Upper lobe of right lung (tissue), 1 donor: Measurements from ENCODE around the gene CHCHD6. TPM values are rescaled to one million over a fixed set of nuclear protein-coding genes. Genes with fewer than 3 reads are reported as not detected.

Source experiments
- ATAC-seq: fragments of 200-7000 bp; cut with Tn5 transposase; one replicate; pipeline ENCODE4 v1.9.1; 2020; ENCODE audit warnings: mild to moderate bottlenecking, moderate library complexity
- DNase-seq: peaks from one replicate; pipeline ENCODE4 v3.0.0-alpha.2; 2020
- H3K27ac ChIP-seq: fragments of 200-600 bp; one replicate; pipeline ENCODE4 v1.8.0; 2022
- H3K27me3 ChIP-seq: fragments of 200-600 bp; one replicate; pipeline ENCODE4 v1.8.0; 2022; ENCODE audit warnings: mild to moderate bottlenecking
- H3K36me3 ChIP-seq: fragments of 200-600 bp; one replicate; pipeline ENCODE4 v1.8.0; 2022
- H3K4me1 ChIP-seq: fragments of 200-600 bp; one replicate; pipeline ENCODE4 v1.8.0; 2022
- H3K4me3 ChIP-seq: fragments of 200-600 bp; one replicate; pipeline ENCODE4 v1.8.0; 2022; ENCODE audit warnings: mild to moderate bottlenecking
- H3K9me3 ChIP-seq: fragments of 200-600 bp; one replicate; pipeline ENCODE4 v1.8.0; 2022
- intact Hi-C: fragments of 100-400 bp; cut with DNase I; formaldehyde crosslinking; loops from one replicate; pipeline ENCODE4 v1.11.0; 2022
- total RNA-seq: library from RNA; stranded (reverse); fragmentation: NEBNext Ultra II Directional; extraction: Animal tissue kit (Norgen Biotek cat#: 25700); gene quantifications from one replicate; pipeline ENCODE4 v1.2.1, GENCODE V29; 2021
- TF ChIP-seq, protein P1 (sequence below): fragments of 200-600 bp; IDR thresholded peaks from one replicate; pipeline ENCODE4 v1.8.0; 2022; ENCODE audit warnings: antibody characterized with exemption
- donor health status: DM: no; HTN: yes; CAD: no; lungs with severe emphysema.

The CHCHD6 gene
- total RNA-seq, 1 donor from 2014 or later, result 17.1 TPM

GRCh38 chr3:126995926-126996512 is 292.0 kb downstream of the CHCHD6 start:
- Histone ChIP-seq H3K9me3 (no peaks in the 10 kb centered on the region), H3K27me3 (no peaks in the 10 kb centered on the region), H3K4me1 (peaks cover 32% of the 10 kb centered on the region), H3K4me3 (no peak overlapping the region), H3K27ac (no peak overlapping the region), H3K36me3 (no peaks in the 10 kb centered on the region)
- intact Hi-C loops, result no loop called here
- ATAC-seq (no peak), DNase-seq (no peak)
- TF ChIP-seq, protein P1, sequence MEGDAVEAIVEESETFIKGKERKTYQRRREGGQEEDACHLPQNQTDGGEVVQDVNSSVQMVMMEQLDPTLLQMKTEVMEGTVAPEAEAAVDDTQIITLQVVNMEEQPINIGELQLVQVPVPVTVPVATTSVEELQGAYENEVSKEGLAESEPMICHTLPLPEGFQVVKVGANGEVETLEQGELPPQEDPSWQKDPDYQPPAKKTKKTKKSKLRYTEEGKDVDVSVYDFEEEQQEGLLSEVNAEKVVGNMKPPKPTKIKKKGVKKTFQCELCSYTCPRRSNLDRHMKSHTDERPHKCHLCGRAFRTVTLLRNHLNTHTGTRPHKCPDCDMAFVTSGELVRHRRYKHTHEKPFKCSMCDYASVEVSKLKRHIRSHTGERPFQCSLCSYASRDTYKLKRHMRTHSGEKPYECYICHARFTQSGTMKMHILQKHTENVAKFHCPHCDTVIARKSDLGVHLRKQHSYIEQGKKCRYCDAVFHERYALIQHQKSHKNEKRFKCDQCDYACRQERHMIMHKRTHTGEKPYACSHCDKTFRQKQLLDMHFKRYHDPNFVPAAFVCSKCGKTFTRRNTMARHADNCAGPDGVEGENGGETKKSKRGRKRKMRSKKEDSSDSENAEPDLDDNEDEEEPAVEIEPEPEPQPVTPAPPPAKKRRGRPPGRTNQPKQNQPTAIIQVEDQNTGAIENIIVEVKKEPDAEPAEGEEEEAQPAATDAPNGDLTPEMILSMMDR, result no peak

DNA sequence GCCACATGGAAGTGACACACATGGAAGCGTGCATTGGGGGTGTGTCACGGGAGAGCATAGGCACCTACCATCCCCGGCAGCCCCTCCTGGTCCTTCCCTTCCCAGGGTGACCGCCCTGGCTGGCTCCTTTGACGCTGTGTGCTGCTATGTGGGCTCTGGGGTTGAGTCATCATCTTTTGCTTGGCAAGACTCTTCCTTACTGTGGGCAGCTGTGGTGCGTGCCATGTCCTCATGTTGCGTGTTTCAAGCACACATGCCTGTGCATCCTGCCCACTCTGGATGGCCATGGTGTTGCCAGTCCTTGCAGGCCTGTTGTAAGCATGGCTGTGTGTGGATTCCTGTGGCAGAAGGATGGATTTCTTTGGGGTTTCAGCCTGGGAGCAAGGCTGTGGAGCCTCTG is 292.9 kb downstream of the CHCHD6 start:
- H3K27me3 ChIP-seq, result no peaks in the 10 kb centered on the region
- H3K9me3 ChIP-seq, result no peaks in the 10 kb centered on the region
- H3K4me3 ChIP-seq, result no peak overlapping the region
- H3K4me1 ChIP-seq, result peaks cover 38% of the 10 kb centered on the region
- no peak for ATAC-seq
- TF ChIP-seq, protein P1, result no peak
- DNase-seq, result no peak
- intact Hi-C loops, result no loop called here
- no peaks in the 10 kb centered on the region for H3K36me3 ChIP-seq
- no peak overlapping the region for H3K27ac ChIP-seq

DNA sequence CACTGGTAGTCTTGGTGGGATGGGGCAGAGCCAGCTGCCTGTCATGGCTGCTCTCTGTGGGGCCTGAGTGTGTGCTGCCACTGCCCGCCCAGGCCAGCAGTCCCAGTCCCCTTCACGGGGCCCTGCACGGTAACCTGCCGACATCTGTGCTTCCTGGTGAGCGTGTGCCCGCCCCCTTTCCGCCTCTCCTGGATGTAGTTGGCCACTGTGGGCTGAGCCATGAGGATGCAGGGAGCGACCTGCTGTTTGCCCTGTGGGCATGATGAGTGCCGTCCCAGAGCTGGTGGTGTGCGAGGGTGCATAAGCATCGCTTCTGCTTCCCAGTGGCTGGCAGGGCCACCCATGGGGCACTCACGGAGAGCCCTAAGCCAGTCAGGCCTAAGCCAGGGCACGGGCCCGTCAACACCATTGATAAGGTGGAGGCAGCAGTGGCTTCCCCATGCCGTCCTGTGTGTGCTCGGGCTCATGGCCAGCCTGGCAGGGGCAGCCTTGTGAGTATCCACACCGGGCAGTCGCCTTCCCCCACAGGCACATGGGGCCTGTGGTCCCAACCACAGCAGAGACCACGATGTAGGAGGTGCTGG is 293.5 kb downstream of the CHCHD6 start:
- no peaks in the 10 kb centered on the region for H3K27me3 ChIP-seq
- DNase-seq (no peak), ATAC-seq (no peak)
- H3K9me3 ChIP-seq, result no peaks in the 10 kb centered on the region
- intact Hi-C loops, result no loop called here
- TF ChIP-seq, protein P1, result no peak
- H3K4me1 ChIP-seq, result peaks cover 44% of the 10 kb centered on the region
- no peak overlapping the region for H3K4me3 ChIP-seq
- H3K27ac ChIP-seq, result no peak overlapping the region
- no peaks in the 10 kb centered on the region for H3K36me3 ChIP-seq

GRCh38 chr3:126998320-126998719 is 294.3 kb downstream of the CHCHD6 start:
- no peak overlapping the region for H3K4me3 ChIP-seq
- peaks cover 48% of the 10 kb centered on the region for H3K4me1 ChIP-seq
- DNase-seq (no peak), ATAC-seq (no peak)
- H3K27ac ChIP-seq, result no peak overlapping the region
- H3K9me3 ChIP-seq, result no peaks in the 10 kb centered on the region
- intact Hi-C loops, result no loop called here
- no peaks in the 10 kb centered on the region for H3K36me3 ChIP-seq
- TF ChIP-seq, protein P1, result no peak
- H3K27me3 ChIP-seq, result no peaks in the 10 kb centered on the region

DNA sequence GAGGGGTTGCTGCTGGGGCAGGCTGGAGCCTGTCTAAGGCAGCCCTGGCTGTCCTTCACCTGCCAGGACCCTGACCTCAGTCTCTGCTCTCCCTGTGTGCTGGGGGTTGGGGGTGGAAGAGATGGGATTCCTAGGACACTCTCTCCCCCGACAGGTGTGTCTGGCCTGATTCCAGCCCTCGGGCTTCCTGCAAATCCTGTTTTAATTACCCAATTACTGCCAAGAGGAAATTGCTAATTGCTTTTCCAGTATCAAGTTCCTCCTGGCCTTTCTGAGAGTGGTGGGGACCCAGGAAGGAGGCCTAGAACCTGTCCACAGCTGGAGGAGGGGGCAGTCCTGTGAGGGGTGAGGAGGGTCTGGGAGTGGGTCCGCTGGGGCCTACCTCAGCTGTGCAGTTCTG is 294.7 kb downstream of the CHCHD6 start:
- Histone ChIP-seq H3K9me3 (no peaks in the 10 kb centered on the region), H3K4me1 (peaks cover 47% of the 10 kb centered on the region), H3K36me3 (no peaks in the 10 kb centered on the region), H3K4me3 (no peak overlapping the region), H3K27me3 (no peaks in the 10 kb centered on the region), H3K27ac (no peak overlapping the region)
- TF ChIP-seq, protein P1, result no peak
- no peak for ATAC-seq
- intact Hi-C loops, result no loop called here
- DNase-seq, result no peak
